Neuronal stem cell (in vitro differentiated cells): ENCODE measurements around the gene CACUL1.
"Not testable (repeated sequence)": the region's sequence is repeated elsewhere in the genome, so short reads cannot be mapped to it uniquely, and the experiment has no call there.

ENCODE experiments used
- DNase-seq: peaks from one replicate; pipeline ENCODE4 v3.0.0-alpha.2; 2013; ENCODE audit warnings: low spot score
- H2AFZ ChIP-seq: one replicate; pipeline ENCODE4 v1.6.1; 2013; ENCODE audit warnings: mild to moderate bottlenecking, low read length, inconsistent platforms
- H2AK5ac ChIP-seq: 2 replicates; pipeline ENCODE4 v1.6.1; 2013; ENCODE audit warnings: low read depth, mild to moderate bottlenecking, inconsistent platforms, low read length, moderate library complexity, mixed read lengths
- H2BK120ac ChIP-seq: 2 replicates; pipeline ENCODE4 v1.6.1; 2013; ENCODE audit warnings: low read depth, mild to moderate bottlenecking, inconsistent platforms, low read length, moderate library complexity, mixed read lengths
- H2BK12ac ChIP-seq: one replicate; pipeline ENCODE4 v1.6.1; 2013; ENCODE audit warnings: low read length, inconsistent platforms
- H2BK15ac ChIP-seq: 2 replicates; pipeline ENCODE4 v1.6.1; 2013; ENCODE audit warnings: mild to moderate bottlenecking, low read length, inconsistent platforms, mixed read lengths
- H2BK5ac ChIP-seq: one replicate; pipeline ENCODE4 v1.6.1; 2013; ENCODE audit warnings: inconsistent platforms, mild to moderate bottlenecking, low read length, moderate library complexity
- H3K14ac ChIP-seq: one replicate; pipeline ENCODE4 v1.6.1; 2013; ENCODE audit warnings: low read length, inconsistent platforms
- H3K18ac ChIP-seq: 2 replicates; pipeline ENCODE4 v1.6.1; 2013; ENCODE audit warnings: low read length, inconsistent platforms
- H3K23ac ChIP-seq: 2 replicates; pipeline ENCODE4 v1.6.1; 2013; ENCODE audit warnings: low read depth, mild to moderate bottlenecking, mixed read lengths, low read length, inconsistent platforms; ENCODE audit not compliant: poor library complexity
- H3K27ac ChIP-seq: replicated peaks from 3 replicates; pipeline ENCODE4 v1.5.1; 2013; ENCODE audit warnings: low read length, inconsistent platforms
- H3K27me3 ChIP-seq, 3 experiments: 2 replicates each; pipeline ENCODE4 v1.6.1; 2013; ENCODE audit warnings: low read length in 3 of 3, mild to moderate bottlenecking in 2 of 3, inconsistent platforms in 1 of 3, low read depth in 1 of 3, mixed read lengths in 1 of 3, moderate library complexity in 1 of 3; ENCODE audit not compliant: control insufficient read depth in 3 of 3, insufficient read depth in 3 of 3
- H3K36me3 ChIP-seq, 2 donors: replicated peaks in 1 of 2; 2 replicates each; pipeline ENCODE4 v1.6.1; 2013; ENCODE audit warnings: low read length in 2 of 2; ENCODE audit not compliant: control insufficient read depth in 2 of 2, insufficient read depth in 2 of 2
- H3K4ac ChIP-seq: 2 replicates; pipeline ENCODE4 v1.6.1; 2013; ENCODE audit warnings: inconsistent platforms, mild to moderate bottlenecking, low read length, moderate library complexity
- H3K4me1 ChIP-seq, 2 donors: 1 replicate in 1 of 2; 2 replicates in 1 of 2; pipeline ENCODE4 v1.6.1; 2013; ENCODE audit warnings: low read length in 2 of 2, low read depth in 1 of 2; ENCODE audit not compliant: control insufficient read depth in 2 of 2, insufficient read depth in 1 of 2
- H3K4me2 ChIP-seq: one replicate; pipeline ENCODE4 v1.6.1; 2013; ENCODE audit warnings: mild to moderate bottlenecking, low read length, inconsistent platforms; ENCODE audit not compliant: insufficient read depth, poor library complexity, severe bottlenecking
- H3K4me3 ChIP-seq, 2 donors: 2 replicates each; pipeline ENCODE4 v1.5.1; 2013; ENCODE audit warnings: low read length in 2 of 2, mild to moderate bottlenecking in 2 of 2, inconsistent platforms in 1 of 2, moderate library complexity in 1 of 2
- H3K79me1 ChIP-seq: one replicate; pipeline ENCODE4 v1.6.1; 2013; ENCODE audit warnings: low read depth, mild to moderate bottlenecking, inconsistent platforms, low read length, moderate library complexity
- H3K9ac ChIP-seq: one replicate; pipeline ENCODE4 v1.6.1; 2013; ENCODE audit warnings: mild to moderate bottlenecking, low read depth, low read length, inconsistent platforms; ENCODE audit not compliant: poor library complexity
- H3K9me3 ChIP-seq, 2 donors: replicated peaks in 1 of 2; 2 replicates each; pipeline versions ENCODE3 to v1.6.1; 2013; ENCODE audit warnings: low read length in 2 of 2, mild to moderate bottlenecking in 2 of 2, inconsistent platforms in 1 of 2, low read depth in 1 of 2, mixed read lengths in 1 of 2, moderate library complexity in 1 of 2; ENCODE audit not compliant: control insufficient read depth in 2 of 2, insufficient read depth in 1 of 2
- H4K8ac ChIP-seq: one replicate; pipeline ENCODE4 v1.6.1; 2013; ENCODE audit warnings: low read depth, mild to moderate bottlenecking, inconsistent platforms, low read length, moderate library complexity
- H4K91ac ChIP-seq: one replicate; pipeline ENCODE4 v1.6.1; 2013; ENCODE audit warnings: low read length, low read depth, mild to moderate bottlenecking, inconsistent platforms; ENCODE audit not compliant: poor library complexity
- WGBS, 2 donors: extraction: QIAGEN DNeasy Blood & Tissue Kit; methylation state at CpG; one replicate each; pipeline ENCODE4 v1.1.7; 2013; ENCODE audit warnings: missing lambda C conversion rate in 2 of 2, mixed read lengths in 1 of 2; ENCODE audit not compliant: insufficient read length in 2 of 2, insufficient replicate concordance in 1 of 2; ENCODE audit errors: extremely low coverage in 2 of 2; 5-methylcytosine and 5-hydroxymethylcytosine counted together

CACUL1 gene

GRCh38 chr10:118782916-118783465 is 28.2 kb upstream of the CACUL1 start:
- WGBS, 2 donors: no CpG with 5 or more reads among the region's 31 CpGs

GRCh38 chr10:118781541-118781940 is 26.8 kb upstream of the CACUL1 start:
- Histone ChIP-seq H3K79me1 (peaks cover 1% of the 10 kb centered on the region), H3K9me3 (no peaks in the 10 kb centered on the region), H2AFZ (no peak overlapping the region), H3K18ac (peak overlapping the region; percentile 53), H3K4me1 (no peaks in the 10 kb centered on the region), H3K23ac (no peak overlapping the region), H3K4me2 (no peak overlapping the region), H3K27ac (no peak overlapping the region), H2BK15ac (no peak overlapping the region), H3K9ac (peak overlapping the region; percentile 51), H2AK5ac (no peak overlapping the region), H3K36me3 (no peaks in the 10 kb centered on the region), H4K8ac (no peak overlapping the region), H4K91ac (no peak overlapping the region), H3K4me3 (no peak overlapping the region), H2BK12ac (no peak overlapping the region), H2BK5ac (no peak overlapping the region), H3K4ac (no peak overlapping the region), H3K14ac (no peak overlapping the region), H3K27me3 (peaks cover 0 to 2% (median 0%) of the 10 kb centered on the region in 3 experiments), H2BK120ac (no peak overlapping the region)
- no peak for DNase-seq
- no CpG with 5 or more reads among the region's 4 CpGs for WGBS, 2 donors

More at GRCh38 chr10:118782916-118783465, 28.2 kb upstream of the CACUL1 start:
- H4K91ac ChIP-seq, H3K9ac ChIP-seq, H3K36me3 ChIP-seq, H2AK5ac ChIP-seq, H3K9me3 ChIP-seq, H2AFZ ChIP-seq, H2BK120ac ChIP-seq, H3K4me1 ChIP-seq, DNase-seq, H3K27me3 ChIP-seq, H3K4me2 ChIP-seq, H4K8ac ChIP-seq, H3K27ac ChIP-seq, H3K4me3 ChIP-seq, H2BK12ac ChIP-seq, H3K79me1 ChIP-seq, H2BK15ac ChIP-seq, H3K18ac ChIP-seq, H3K23ac ChIP-seq, H3K4ac ChIP-seq, H2BK5ac ChIP-seq: not testable (repeated sequence)
- H3K14ac ChIP-seq: peak overlapping the region; percentile 17

GRCh38 chr10:118778727-118779126 is 24.0 kb upstream of the CACUL1 start:
- no peak overlapping the region for H2BK120ac ChIP-seq
- H3K18ac ChIP-seq: no peak overlapping the region
- no peak overlapping the region for H4K91ac ChIP-seq
- no peak overlapping the region for H2AFZ ChIP-seq
- H3K27me3 ChIP-seq: peaks cover 0 to 2% (median 0%) of the 10 kb centered on the region in 3 experiments
- H3K79me1 ChIP-seq: no peaks in the 10 kb centered on the region
- no peaks in the 10 kb centered on the region for H3K36me3 ChIP-seq
- no peak overlapping the region for H3K14ac ChIP-seq
- WGBS, 2 donors: no CpG with 5 or more reads among the region's 7 CpGs
- H3K27ac ChIP-seq: no peak overlapping the region
- H3K4me3 ChIP-seq: no peak overlapping the region
- no peak overlapping the region for H2BK12ac ChIP-seq
- no peaks in the 10 kb centered on the region for H3K4me1 ChIP-seq
- no peak overlapping the region for H2AK5ac ChIP-seq
- no peak overlapping the region for H4K8ac ChIP-seq
- no peak overlapping the region for H3K4ac ChIP-seq
- H3K23ac ChIP-seq: no peak overlapping the region
- no peak overlapping the region for H2BK15ac ChIP-seq
- no peak for DNase-seq
- peak overlapping the region; percentile 39 for H3K9ac ChIP-seq
- no peak overlapping the region for H3K4me2 ChIP-seq
- H2BK5ac ChIP-seq: no peak overlapping the region
- no peaks in the 10 kb centered on the region for H3K9me3 ChIP-seq

GRCh38 chr10:118776960-118777359 is 22.2 kb upstream of the CACUL1 start:
- H2BK12ac ChIP-seq: no peak overlapping the region
- no peak overlapping the region for H2BK15ac ChIP-seq
- H2AK5ac ChIP-seq: no peak overlapping the region
- no peak overlapping the region for H3K4me3 ChIP-seq
- no peak overlapping the region for H4K8ac ChIP-seq
- H3K4me2 ChIP-seq: no peak overlapping the region
- no peak overlapping the region for H3K27ac ChIP-seq
- no peak overlapping the region for H2AFZ ChIP-seq
- H3K23ac ChIP-seq: no peak overlapping the region
- H3K79me1 ChIP-seq: no peaks in the 10 kb centered on the region
- H4K91ac ChIP-seq: no peak overlapping the region
- H2BK120ac ChIP-seq: no peak overlapping the region
- H3K14ac ChIP-seq: no peak overlapping the region
- H2BK5ac ChIP-seq: no peak overlapping the region
- H3K18ac ChIP-seq: no peak overlapping the region
- H3K27me3 ChIP-seq: peaks cover 0 to 2% (median 0%) of the 10 kb centered on the region in 3 experiments
- DNase-seq: no peak
- H3K4me1 ChIP-seq: no peaks in the 10 kb centered on the region
- H3K9ac ChIP-seq: no peak overlapping the region
- H3K36me3 ChIP-seq: no peaks in the 10 kb centered on the region
- no CpG with 5 or more reads among the region's 5 CpGs for WGBS, 2 donors
- no peaks in the 10 kb centered on the region for H3K9me3 ChIP-seq
- no peak overlapping the region for H3K4ac ChIP-seq
